ENCODE measurements around the gene FIBP. TPM values are rescaled to one million over a fixed set of nuclear protein-coding genes. Genes with fewer than 3 reads are reported as not detected.
A peak's percentile ranks its signal among the peaks of the same experiment; 100 is the strongest.

The FIBP gene
- total and polyA plus RNA-seq, 10 of the 15 experiments (the other 5 are each of a cell fraction or from before 2014, with no cell fraction given), result 65.1 to 182 (median 94.6) TPM

DNA sequence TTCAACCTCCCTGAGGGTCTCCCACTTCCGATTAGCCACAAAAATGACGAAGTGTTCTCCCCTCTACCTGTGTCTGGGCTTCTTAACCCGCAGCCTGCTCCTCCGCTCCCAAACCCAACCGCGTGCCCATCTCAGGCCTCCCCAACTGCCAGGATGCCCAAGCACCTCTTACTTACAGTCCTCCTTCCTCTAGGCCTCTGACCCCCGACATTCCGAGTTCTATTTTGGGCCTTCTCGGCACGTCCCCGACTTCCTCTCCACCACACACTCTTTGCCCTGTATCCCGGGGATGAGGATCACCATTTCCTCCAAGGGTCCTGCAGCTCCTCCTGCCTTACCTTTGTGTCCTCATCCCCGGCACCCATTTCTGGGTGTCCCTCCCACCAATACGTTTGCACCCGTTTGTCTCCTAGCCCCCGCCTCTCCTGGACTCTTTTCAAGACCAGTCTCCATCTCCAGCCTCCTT, 28.4 kb downstream of the FIBP start:
- RAD21 ChIA-PET (ENCODE audit: unreplicated experiment), result interaction anchor here (0.7 to 5.0 kb wide), 22 partner anchors 12 to 276 kb away, joined by 3 to 76 read pairs (median 4); partner anchors contain the start of genes BANF1, CCDC85B, EIF1AD and FIBP
- Histone ChIP-seq H3K36me3 (ENCODE audit: control insufficient read depth in 2 of 2, insufficient read depth in 2 of 2, low read length in 1 of 2) (peaks cover 26 to 36% of the 10 kb centered on the region in 2 experiments), H4K20me1 (ENCODE audit: control insufficient read depth, insufficient read depth) (peaks cover 11% of the 10 kb centered on the region), H3K4me1 (ENCODE audit: control insufficient read depth, insufficient read depth, low read length) (peaks cover 25% of the 10 kb centered on the region), H3K4me3 (peak overlapping the region; percentile 85), H3K4me2 (ENCODE audit: control insufficient read depth, insufficient read depth) (peak overlapping the region; percentile 99), H2AFZ (ENCODE audit: control insufficient read depth, low read depth, low read length) (no peak overlapping the region; the same call in none of the 2 replicates), H3K79me2 (ENCODE audit: control insufficient read depth, insufficient read depth, low read length) (peaks cover 58% of the 10 kb centered on the region), H3K27ac (ENCODE audit: control insufficient read depth, insufficient read depth) (peak overlapping the region; percentile 100), H3K9ac (ENCODE audit: control insufficient read depth, insufficient read depth, low read length) (peak overlapping the region; percentile 97), H3K9me3 (replicated peaks; ENCODE audit: control insufficient read depth, insufficient read depth, low read length) (no peaks in the 10 kb centered on the region), H3K27me3 (replicated peaks in 1 of 2; ENCODE audit: control insufficient read depth in 2 of 2, insufficient read depth in 2 of 2, low read length in 1 of 2) (no peaks in the 10 kb centered on the region)
- intact Hi-C loops (cut with micrococcal nuclease; ENCODE audit: unreplicated experiment) (loop anchor here (2.0 to 5.0 kb wide), 2 partner anchors 29 to 192 kb away; partner anchors contain the start of genes FIBP and SF3B2), in situ Hi-C loops (cut with MboI) (loop anchor here (25.0 kb wide), 1 partner anchor 1623 kb away; the partner anchor contains the start of genes DNAJC4, FKBP2, NUDT22 and PPP1R14B)
- DNase-seq (ENCODE audit: low read depth, low spot score), result no peak
- POLR2A ChIA-PET, result interaction anchor here (0.5 to 5.6 kb wide), 25 partner anchors 9 to 259 kb away, joined by 3 to 155 read pairs (median 6); partner anchors contain the start of genes BANF1, CCDC85B, EFEMP2 and EIF1AD
- under 1% methylated on average over 16 of the region's 16 CpGs for WGBS (ENCODE audit: insufficient coverage, insufficient replicate concordance, low lambda C conversion rate, missing lambda C conversion rate)
- ATAC-seq, result no peak
- SMC1A ChIA-PET (ENCODE audit: uncharacterized antibody, unreplicated experiment), result interaction anchor here (0.8 to 4.3 kb wide), 15 partner anchors 10 to 204 kb away, joined by 3 to 52 read pairs (median 5); partner anchors contain the start of genes BANF1, CCDC85B, FIBP and KAT5
- BruUV-seq (replicated peaks), result no TSS peak
- FAIRE-seq, result no peak
- CTCF ChIA-PET, result interaction anchor here (0.6 to 5.7 kb wide), 34 partner anchors 10 to 289 kb away, joined by 3 to 146 read pairs (median 4); partner anchors contain the start of genes CCDC85B, CTSW, EFEMP2 and FAM89B
- TF ChIP-seq IKZF2 (IDR thresholded peaks at IDR 0.05) (peak in 1 of 2 experiments; percentile 64; a peak in 1 of 4 replicates), FOS (IDR thresholded peaks at IDR 0.05; ENCODE audit: borderline replicate concordance, extremely low read depth, insufficient read length) (no peak), CHD1 (IDR thresholded peaks at IDR 0.05; ENCODE audit: low read depth, low read length) (no peak), POLR2AphosphoS5 (IDR thresholded peaks at IDR 0.05; ENCODE audit: low read length) (peak; percentile 87), NRF1 (conservative IDR thresholded peaks at IDR 0.05; ENCODE audit: low read depth, low read length) (no peak), SMAD1 (IDR thresholded peaks at IDR 0.05; ENCODE audit: low read depth, partially characterized antibody) (peak; percentile 87), POLR2A (IDR thresholded peaks at IDR 0.05; ENCODE audit: low read depth, low read length) (peak; percentile 34; the same call in 1 of the 2 replicates), NFXL1 (IDR thresholded peaks at IDR 0.05; ENCODE audit: borderline replicate concordance) (no peak), NBN (IDR thresholded peaks at IDR 0.05) (peak; percentile 94; the same call in 1 of the 2 replicates), TBL1XR1 (IDR thresholded peaks at IDR 0.05; ENCODE audit: low read depth, low read length) (no peak), NFYA (IDR thresholded peaks at IDR 0.05; ENCODE audit: borderline replicate concordance, low read depth, low read length) (no peak), HDGF (IDR thresholded peaks at IDR 0.05) (peak; percentile 78; the same call in 1 of the 2 replicates), NR2C1 (IDR thresholded peaks at IDR 0.05) (no peak), MEF2B (IDR thresholded peaks at IDR 0.05; ENCODE audit: partially characterized antibody, poor library complexity, severe bottlenecking) (peak; percentile 58), SMARCA5 (IDR thresholded peaks at IDR 0.05) (no peak; the same call in 1 of the 2 replicates)
- TF ChIP-seq, protein P1, sequence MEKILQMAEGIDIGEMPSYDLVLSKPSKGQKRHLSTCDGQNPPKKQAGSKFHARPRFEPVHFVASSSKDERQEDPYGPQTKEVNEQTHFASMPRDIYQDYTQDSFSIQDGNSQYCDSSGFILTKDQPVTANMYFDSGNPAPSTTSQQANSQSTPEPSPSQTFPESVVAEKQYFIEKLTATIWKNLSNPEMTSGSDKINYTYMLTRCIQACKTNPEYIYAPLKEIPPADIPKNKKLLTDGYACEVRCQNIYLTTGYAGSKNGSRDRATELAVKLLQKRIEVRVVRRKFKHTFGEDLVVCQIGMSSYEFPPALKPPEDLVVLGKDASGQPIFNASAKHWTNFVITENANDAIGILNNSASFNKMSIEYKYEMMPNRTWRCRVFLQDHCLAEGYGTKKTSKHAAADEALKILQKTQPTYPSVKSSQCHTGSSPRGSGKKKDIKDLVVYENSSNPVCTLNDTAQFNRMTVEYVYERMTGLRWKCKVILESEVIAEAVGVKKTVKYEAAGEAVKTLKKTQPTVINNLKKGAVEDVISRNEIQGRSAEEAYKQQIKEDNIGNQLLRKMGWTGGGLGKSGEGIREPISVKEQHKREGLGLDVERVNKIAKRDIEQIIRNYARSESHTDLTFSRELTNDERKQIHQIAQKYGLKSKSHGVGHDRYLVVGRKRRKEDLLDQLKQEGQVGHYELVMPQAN (conservative IDR thresholded peaks at IDR 0.05), result peak; percentile 43
- TF ChIP-seq, protein P2, sequence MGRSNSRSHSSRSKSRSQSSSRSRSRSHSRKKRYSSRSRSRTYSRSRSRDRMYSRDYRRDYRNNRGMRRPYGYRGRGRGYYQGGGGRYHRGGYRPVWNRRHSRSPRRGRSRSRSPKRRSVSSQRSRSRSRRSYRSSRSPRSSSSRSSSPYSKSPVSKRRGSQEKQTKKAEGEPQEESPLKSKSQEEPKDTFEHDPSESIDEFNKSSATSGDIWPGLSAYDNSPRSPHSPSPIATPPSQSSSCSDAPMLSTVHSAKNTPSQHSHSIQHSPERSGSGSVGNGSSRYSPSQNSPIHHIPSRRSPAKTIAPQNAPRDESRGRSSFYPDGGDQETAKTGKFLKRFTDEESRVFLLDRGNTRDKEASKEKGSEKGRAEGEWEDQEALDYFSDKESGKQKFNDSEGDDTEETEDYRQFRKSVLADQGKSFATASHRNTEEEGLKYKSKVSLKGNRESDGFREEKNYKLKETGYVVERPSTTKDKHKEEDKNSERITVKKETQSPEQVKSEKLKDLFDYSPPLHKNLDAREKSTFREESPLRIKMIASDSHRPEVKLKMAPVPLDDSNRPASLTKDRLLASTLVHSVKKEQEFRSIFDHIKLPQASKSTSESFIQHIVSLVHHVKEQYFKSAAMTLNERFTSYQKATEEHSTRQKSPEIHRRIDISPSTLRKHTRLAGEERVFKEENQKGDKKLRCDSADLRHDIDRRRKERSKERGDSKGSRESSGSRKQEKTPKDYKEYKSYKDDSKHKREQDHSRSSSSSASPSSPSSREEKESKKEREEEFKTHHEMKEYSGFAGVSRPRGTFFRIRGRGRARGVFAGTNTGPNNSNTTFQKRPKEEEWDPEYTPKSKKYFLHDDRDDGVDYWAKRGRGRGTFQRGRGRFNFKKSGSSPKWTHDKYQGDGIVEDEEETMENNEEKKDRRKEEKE (IDR thresholded peaks at IDR 0.05), result 0 out of 2 replicates have a peak, but pooled peaks have one; percentile 3
- TF ChIP-seq, protein P3, sequence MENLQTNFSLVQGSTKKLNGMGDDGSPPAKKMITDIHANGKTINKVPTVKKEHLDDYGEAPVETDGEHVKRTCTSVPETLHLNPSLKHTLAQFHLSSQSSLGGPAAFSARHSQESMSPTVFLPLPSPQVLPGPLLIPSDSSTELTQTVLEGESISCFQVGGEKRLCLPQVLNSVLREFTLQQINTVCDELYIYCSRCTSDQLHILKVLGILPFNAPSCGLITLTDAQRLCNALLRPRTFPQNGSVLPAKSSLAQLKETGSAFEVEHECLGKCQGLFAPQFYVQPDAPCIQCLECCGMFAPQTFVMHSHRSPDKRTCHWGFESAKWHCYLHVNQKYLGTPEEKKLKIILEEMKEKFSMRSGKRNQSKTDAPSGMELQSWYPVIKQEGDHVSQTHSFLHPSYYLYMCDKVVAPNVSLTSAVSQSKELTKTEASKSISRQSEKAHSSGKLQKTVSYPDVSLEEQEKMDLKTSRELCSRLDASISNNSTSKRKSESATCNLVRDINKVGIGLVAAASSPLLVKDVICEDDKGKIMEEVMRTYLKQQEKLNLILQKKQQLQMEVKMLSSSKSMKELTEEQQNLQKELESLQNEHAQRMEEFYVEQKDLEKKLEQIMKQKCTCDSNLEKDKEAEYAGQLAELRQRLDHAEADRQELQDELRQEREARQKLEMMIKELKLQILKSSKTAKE (IDR thresholded peaks at IDR 0.05; ENCODE audit: low read depth, poor library complexity, severe bottlenecking), result peak; percentile 31

Measured in GM12878 (cell line).